IMR-90 (cell line): Measurements from ENCODE around the gene GRAMD1B.

Experiments
- CHD1 ChIP-seq: IDR thresholded peaks from 2 replicates; pipeline ENCODE4 v1.6.1; 2012; ENCODE audit warnings: low read depth, low read length, improper control_type of control experiment
- CTCF ChIP-seq: conservative IDR thresholded peaks from 2 replicates; pipeline ENCODE4 v1.5.1; 2012; ENCODE audit warnings: mild to moderate bottlenecking, low read depth, low read length, improper control_type of control experiment
- ELK1 ChIP-seq: fragments of 150-350 bp; IDR thresholded peaks from 2 replicates; pipeline ENCODE4 v1.6.1; 2016; ENCODE audit warnings: low read depth, mild to moderate bottlenecking, low read length, moderate library complexity, borderline replicate concordance
- FOS ChIP-seq: fragments of 150-350 bp; IDR thresholded peaks from 2 replicates; pipeline ENCODE4 v1.6.1; 2016; ENCODE audit warnings: low read depth, low read length
- POLR2A ChIP-seq: IDR thresholded peaks from 2 replicates; pipeline ENCODE4 v1.6.1; 2012; ENCODE audit warnings: mild to moderate bottlenecking, low read depth, low read length
- RAD21 ChIP-seq: IDR thresholded peaks from 2 replicates; pipeline ENCODE4 v1.6.1; 2012; ENCODE audit warnings: low read length, improper control_type of control experiment

- TF ChIP-seq CTCF (no peak), POLR2A (no peak), ELK1 (no peak), CHD1 (no peak), FOS (no peak), RAD21 (no peak)
These were observed 134.2 kb downstream of the GRAMD1B start for GRCh38 chr11:123564221-123564620.
